Measurements from ENCODE around the gene GYPC.
"Not testable (repeated sequence)": the region's sequence is repeated elsewhere in the genome, so short reads cannot be mapped to it uniquely, and the experiment has no call there.

GYPC gene

GRCh38 chr2:126655500-126656430 lies at the start of gene GYPC:
TSS of gene GYPC (plus strand) at chr2:126656158. CDS start at chr2:126656264, 106 bp downstream.
- DNase-seq: peak; percentile 58

DNA sequence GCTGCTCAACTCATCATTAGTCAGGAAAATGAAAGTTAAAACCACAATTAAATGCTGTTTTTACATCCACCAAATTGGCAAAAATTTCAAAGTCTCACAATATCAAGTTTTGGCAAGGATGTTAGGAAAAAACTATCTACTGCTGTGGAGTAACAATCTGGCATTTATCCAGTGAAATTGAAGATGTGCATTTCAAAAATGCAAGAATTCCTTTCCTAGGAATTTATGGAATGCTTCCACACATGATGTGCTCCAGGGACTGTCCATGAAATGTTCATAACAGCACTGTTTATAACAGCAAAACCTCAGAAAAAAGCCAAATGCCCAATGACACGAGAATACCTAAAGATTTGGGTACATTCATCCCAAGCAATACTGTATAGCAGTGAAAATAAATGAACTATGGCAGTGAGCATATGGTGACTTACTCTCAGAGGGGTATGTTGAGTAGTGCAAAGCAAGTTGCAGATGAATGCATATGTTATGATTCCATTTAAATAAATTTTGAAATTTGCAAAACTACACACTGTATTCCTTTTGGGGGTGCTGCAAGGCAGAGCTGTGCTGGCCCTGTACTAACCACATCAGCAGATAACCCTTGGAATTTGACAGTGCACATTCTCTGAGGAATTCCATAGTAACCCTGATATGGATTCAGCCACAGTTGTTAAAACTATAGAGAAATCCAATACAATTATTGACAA lies 41.3 kb upstream of the GYPC start:
- no peak for DNase-seq

DNA sequence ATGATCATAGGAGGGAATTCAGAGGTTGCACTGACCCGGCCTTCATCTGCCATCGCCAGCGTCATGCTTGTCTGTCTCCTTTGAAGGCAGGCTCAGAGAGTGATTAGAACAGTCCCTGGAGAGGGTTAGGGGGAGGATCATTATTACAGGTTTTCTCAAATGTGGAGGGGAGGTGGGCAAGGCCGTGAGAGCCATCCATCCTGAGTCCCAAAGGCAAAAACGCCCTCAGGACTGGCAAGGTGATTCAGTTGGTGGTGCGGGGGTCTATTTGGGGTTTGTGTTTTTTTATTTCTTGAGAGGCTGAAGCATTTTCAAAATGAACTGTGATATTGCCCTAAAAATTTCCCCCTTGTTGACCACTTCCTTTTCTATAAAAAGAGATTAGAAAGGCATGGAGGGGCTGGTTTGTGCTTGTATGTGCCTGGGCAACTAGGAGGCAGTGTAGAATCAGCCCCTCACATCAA lies 39.3 kb upstream of the GYPC start:
- DNase-seq: no peak

GRCh38 chr2:126620302-126620701 lies 35.7 kb upstream of the GYPC start:
- no peak for DNase-seq

GRCh38 chr2:126623000-126623399 lies 33.0 kb upstream of the GYPC start:
- no peak for DNase-seq

DNA sequence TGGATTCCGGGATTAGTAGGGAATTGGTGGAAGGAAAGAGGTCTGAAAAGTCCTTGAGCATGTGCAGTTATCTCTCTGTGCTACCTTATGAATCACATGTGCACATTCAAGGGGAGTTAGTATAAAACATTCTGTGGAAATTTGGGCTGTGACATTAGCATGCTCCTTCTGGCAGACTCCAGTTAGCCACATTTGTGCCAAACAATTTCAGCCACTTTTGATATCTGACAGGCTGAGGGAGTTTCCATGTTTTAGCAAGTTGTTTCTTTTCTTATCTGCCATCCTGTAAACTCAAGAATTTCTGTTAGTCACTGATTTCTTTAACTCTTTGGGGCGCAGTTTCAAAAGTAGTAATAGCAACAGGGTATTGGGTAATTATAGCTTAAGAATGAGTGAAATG lies 28.3 kb upstream of the GYPC start:
- DNase-seq: no peak

DNA sequence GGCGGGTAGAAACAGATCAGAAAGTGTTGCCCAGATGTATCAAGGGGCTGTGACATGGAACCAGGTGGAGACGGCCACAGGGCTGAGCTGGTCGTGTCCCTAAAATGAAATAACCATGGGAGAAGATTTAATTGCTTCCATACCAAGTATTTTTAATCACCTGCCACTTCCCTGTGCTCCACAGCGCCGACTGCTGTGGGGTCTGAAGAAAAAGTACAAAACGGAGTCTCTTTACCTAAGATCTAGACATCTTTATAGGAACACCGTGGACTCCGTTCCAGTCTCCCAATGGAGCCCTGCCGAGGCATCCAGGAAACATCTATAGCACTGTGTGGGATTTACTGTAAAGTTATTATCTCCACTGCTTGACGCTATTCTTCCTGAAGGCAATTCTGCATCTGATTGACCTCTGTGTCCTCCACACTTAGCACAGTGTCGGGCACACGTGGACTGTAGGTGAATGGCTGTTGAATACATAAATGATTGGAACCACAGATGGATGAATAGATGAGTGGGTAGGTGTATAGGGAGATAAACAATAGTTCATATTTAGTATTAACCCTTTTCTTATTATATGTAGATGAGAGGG lies 21.6 kb upstream of the GYPC start:
- peak; percentile 44 for DNase-seq

- DNase-seq: no peak
These were observed 20.7 kb upstream of the GYPC start for GRCh38 chr2:126635281-126635680.

GRCh38 chr2:126635736-126636135 lies 20.2 kb upstream of the GYPC start:
- DNase-seq: no peak

DNA sequence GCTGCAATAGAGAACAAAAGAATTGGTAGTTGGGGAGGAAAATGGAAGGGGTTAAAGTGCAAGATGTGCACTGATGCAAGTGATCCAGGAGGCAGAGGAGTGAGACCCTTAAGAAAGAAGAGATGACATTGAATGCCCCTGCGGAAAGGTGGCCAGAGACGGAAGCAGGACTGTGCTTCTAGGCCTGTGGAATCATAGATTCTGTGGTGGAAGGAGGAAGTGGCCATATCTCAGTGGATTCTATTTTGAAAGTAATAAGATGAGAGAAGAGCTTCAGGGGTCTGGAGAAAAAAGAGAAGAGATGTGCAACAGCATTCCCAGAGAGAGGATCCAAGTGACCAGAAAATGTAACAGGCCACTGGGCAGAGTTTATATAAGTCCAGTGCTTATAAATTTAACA lies 18.6 kb upstream of the GYPC start:
- DNase-seq: no peak

GRCh38 chr2:126638746-126639145 lies 17.2 kb upstream of the GYPC start:
- DNase-seq: no peak

DNA sequence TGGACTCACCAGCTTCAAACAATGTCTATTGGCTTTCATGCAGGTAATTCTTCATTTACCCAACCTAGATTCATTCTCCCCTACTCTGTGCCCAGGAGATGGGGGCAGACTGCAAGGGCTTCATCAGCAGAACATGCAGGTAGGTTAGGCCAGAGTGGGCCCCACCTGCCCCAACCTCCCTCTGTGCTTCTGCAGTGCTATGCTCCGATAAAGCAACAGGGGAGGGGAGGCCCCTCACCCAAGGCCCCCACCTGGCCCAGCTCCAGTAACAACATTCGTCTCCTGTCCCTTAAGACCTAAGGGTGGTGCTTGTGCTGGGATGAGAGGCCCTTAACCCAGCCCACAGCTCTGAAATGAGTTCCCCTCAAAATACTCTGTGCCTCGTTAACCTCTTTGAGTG lies 16.7 kb upstream of the GYPC start:
- no peak for DNase-seq

- DNase-seq: not testable (repeated sequence)
These were observed 14.7 kb upstream of the GYPC start for GRCh38 chr2:126641294-126641693.

DNA sequence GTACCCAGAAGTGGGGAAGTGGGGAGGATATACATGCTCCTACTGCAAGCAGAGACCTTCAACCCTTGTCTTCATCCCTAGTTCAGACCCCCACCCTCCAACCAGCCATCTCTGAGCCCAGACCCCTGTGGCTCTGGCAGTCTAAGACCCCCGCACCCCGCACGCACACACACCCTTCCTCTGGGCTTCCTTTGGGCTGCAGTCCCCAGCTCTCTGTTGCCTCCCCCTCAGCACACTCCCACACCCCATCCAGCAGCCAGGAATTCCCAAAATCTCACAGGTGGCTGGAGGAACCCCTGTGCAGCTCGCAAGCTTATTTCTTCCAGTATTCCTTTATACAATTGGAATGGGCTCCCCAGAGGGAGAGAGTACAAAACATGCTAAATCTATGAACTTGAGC lies 13.9 kb upstream of the GYPC start:
- no peak for DNase-seq

- DNase-seq: no peak
These were observed 12.5 kb upstream of the GYPC start for GRCh38 chr2:126643431-126643830.

DNA sequence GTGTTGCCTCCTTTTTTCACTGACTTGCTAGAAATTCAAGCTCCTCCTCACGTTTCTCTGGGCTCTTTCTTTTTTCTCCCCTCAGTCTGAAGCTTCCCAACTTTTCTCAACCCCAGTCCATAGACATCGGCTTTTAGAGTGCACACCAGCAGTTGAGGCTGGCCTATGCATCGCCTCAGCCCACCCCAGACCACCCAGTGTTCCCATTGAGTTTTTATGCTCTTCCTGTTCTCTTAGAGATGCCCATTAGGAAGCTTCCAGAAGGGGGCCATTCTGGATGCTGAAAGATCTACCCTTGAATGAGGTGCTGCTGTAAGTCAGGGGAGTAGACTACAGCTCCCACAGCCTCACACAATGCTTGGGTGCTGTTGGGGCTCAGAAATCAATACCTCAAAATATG lies 12.0 kb upstream of the GYPC start:
- no peak for DNase-seq

DNA sequence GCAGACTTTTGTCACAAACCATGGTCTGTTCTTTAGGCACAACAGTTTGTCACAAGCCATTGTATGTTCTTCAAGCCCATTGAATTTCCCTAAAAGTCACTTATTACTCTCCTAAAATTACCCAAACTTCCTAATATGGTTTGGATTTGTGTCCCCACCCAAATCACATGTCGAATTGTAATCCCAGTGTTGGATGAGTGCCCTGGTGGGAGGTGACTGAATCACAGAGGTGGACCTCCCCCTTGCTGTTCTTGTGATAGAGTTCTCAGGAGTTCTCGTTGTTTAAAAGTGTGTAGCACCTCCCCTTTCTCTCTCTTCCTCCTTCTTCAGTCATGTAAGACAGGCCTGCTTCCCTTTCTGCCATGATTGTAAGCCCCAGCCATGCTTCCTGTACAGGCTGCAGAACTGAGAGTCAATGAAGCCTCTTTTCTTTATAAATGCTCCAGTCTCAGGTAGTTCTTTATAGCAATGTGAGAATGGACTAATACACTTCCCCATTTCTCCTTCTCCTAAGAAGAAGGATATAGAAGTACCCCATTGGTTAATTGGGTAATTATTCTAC lies 11.2 kb upstream of the GYPC start:
- DNase-seq: peak; percentile 19

DNA sequence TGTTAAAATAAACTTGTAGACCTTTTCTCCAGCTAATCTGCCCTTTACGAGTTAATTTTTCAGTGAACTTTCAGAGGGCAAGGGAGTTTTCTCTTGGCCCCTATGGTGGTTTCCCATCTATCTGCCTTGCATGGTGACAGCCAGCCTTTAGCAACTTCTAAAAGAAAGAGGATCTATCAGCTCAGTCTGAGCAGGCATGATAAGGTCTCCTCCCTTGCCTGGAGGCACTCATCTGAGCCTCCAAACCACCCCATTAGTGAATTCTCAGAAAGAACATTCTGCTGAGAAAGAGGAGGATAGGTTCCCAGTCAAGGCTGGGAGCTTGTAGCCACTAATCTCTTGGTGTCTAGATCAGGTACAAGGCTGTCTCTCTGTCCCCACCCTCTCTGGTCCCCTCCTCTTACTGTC lies 10.7 kb upstream of the GYPC start:
- no peak for DNase-seq

- no peak for DNase-seq
These were observed 9.9 kb upstream of the GYPC start for GRCh38 chr2:126646026-126646425.

GRCh38 chr2:126647714-126648344 lies 8.1 kb upstream of the GYPC start:
- DNase-seq: not testable (repeated sequence)

- not testable (repeated sequence) for DNase-seq
These were observed 7.6 kb upstream of the GYPC start for GRCh38 chr2:126648345-126648786.

DNA sequence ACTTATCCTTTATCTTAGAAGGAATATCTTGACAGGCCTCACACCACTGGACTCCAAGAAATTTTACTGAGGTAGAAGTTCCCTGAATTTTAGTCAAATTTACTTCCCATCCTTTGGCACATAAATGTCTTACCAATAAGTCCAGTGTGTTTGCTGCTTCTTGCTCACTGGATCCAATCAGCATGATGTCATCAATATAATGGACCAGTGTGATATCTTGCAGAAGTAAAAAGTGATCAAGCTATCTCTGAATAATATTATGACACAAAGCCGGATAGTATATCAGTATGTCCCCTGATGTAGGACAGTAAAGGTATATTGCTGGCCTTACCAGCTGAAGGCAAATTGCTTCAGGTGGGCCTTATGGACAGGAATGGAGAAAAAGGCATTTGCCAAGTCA lies 6.9 kb upstream of the GYPC start:
- DNase-seq: no peak

DNA sequence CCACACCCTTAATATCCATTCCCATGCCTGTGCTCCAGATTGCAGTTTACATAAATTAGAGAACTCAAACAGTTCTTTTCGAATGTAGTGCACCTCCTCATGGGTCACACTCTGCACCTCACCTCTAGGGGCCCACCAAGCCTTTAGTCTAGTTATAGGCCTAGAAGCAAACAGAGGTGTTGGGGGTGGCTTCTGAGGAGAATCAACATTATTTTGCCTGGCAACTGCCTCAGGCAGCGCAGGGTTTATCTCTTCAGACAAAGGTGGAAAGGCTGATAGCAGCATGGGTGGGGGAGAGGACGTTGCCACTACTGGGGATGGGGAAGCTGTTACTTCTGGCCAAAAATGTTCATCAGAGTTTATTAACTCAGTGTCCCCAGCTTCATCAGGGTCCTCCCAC lies 5.0 kb upstream of the GYPC start:
- no peak for DNase-seq
